ENCODE results near the gene LAG3. TPM values are rescaled to one million over a fixed set of nuclear protein-coding genes. Genes with fewer than 3 reads are reported as not detected.

Gene LAG3
- total and polyA plus RNA-seq, 10 of the 15 experiments (the other 5 are each of a cell fraction or from before 2014, with no cell fraction given) = 0.52 to 4.2 (median 1.0) TPM; not detected in 1

DNA sequence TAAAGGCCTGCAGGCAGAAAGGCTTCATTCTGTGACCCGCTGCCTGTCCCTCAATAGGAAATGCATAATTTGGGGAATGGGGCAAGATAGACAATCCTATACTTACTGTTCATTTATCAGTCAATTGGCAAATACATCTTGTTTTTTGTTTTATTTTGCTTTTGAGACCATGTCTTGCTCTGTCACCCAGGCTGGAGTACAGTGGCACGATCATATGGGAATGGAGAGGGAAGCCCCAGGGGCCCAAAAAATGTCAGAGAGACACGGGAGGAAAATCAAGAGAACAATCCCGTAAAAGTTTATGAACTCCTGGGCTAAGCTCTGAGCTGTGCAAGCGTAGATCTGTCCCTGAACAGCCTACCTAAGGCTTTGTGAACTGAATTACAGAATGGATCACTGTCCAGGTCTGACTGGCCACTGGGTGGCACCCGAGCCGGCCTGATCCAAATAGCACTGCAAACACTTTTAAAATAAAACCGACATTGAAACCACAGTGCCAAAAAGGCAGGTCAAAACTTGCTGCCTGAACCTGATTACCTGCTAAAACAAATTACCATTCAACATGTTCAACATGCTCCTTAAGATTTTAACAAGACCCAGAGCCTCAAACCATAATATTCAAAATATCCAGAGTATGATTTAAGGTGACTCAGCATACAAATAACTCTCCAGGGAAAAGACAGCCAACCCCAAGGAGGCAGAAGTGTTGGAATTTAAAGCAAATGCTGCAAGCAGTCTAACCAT lies 36.7 kb upstream of the LAG3 start:
- peak overlapping the region; percentile 19; the same call in 1 of the 2 replicates for H3K4me2 ChIP-seq (ENCODE audit: control insufficient read depth, insufficient read depth)
- DNase-seq (ENCODE audit: low read depth, low spot score) = no peak
- no TSS peak for BruUV-seq (replicated peaks)
- POLR2A ChIA-PET = interaction anchor here (2.1 kb wide), 1 partner anchor 17 kb away, joined by 6 read pairs; the partner anchor contains the start of gene MLF2
- H3K4me1 ChIP-seq (ENCODE audit: control insufficient read depth, insufficient read depth, low read length) = peaks cover 5% of the 10 kb centered on the region; the same call in 1 of the 2 replicates
- peak; percentile 80 for FAIRE-seq
- peak; percentile 91 for ATAC-seq
- no peak overlapping the region for H2AFZ ChIP-seq (ENCODE audit: control insufficient read depth, low read depth, low read length)
- H3K79me2 ChIP-seq (ENCODE audit: control insufficient read depth, insufficient read depth, low read length) = no peaks in the 10 kb centered on the region
- 60% methylated on average over 8 of the region's 8 CpGs for WGBS (ENCODE audit: insufficient coverage, insufficient replicate concordance, low lambda C conversion rate, missing lambda C conversion rate)
- CTCF ChIA-PET = interaction anchor here (1.3 to 4.7 kb wide), 7 partner anchors 12 to 99 kb away, joined by 3 to 23 read pairs (median 5); partner anchors contain the start of genes COPS7A and MLF2
- in situ Hi-C loops (cut with MboI) (no loop called here), intact Hi-C loops (cut with micrococcal nuclease; ENCODE audit: unreplicated experiment) (loop anchor here (5.0 kb wide), 2 partner anchors 42 to 92 kb away; partner anchors contain the start of gene P3H3)
- 0 out of 2 replicates have a peak overlapping the region, but pooled peaks have one; percentile 60 for H3K27ac ChIP-seq (ENCODE audit: control insufficient read depth, insufficient read depth)
- no peak overlapping the region for H3K4me3 ChIP-seq
- no peak overlapping the region for H3K9ac ChIP-seq (ENCODE audit: control insufficient read depth, insufficient read depth, low read length)
- no peaks in the 10 kb centered on the region for H3K9me3 ChIP-seq (replicated peaks; ENCODE audit: control insufficient read depth, insufficient read depth, low read length)
- SMC1A ChIA-PET (ENCODE audit: uncharacterized antibody, unreplicated experiment) = interaction anchor here (0.5 to 1.4 kb wide), 5 partner anchors 10 to 302 kb away, joined by 3 to 5 read pairs (median 3); partner anchors contain the start of genes MLF2 and P3H3
- RAD21 ChIA-PET (ENCODE audit: unreplicated experiment) = interaction anchor here (1.2 to 2.1 kb wide), 3 partner anchors 17 to 31 kb away, joined by 4 to 7 read pairs (median 6); partner anchors contain the start of genes MLF2 and PTMS
- H3K27me3 ChIP-seq (replicated peaks in 1 of 2; ENCODE audit: control insufficient read depth in 2 of 2, insufficient read depth in 2 of 2, low read length in 1 of 2) = no peaks in the 10 kb centered on the region
- H4K20me1 ChIP-seq (ENCODE audit: control insufficient read depth, insufficient read depth) = no peaks in the 10 kb centered on the region
- TF ChIP-seq RUNX3 (IDR thresholded peaks at IDR 0.05; ENCODE audit: low read length) = peak; percentile 74
- no peak for TF ChIP-seq SRF (IDR thresholded peaks at IDR 0.05; ENCODE audit: low read depth in 2 of 2, low read length in 2 of 2)
- no peak for TF ChIP-seq CHD2 (IDR thresholded peaks at IDR 0.05; ENCODE audit: borderline replicate concordance, low read depth, low read length)
- TF ChIP-seq CTCF (IDR thresholded peaks at IDR 0.05 in 2 of 3, conservative IDR thresholded peaks at IDR 0.05 in 1 of 3; ENCODE audit: control insufficient read depth in 2 of 3, extremely low read depth in 1 of 3, insufficient read depth in 1 of 3, low read depth in 3 of 3, low read length in 3 of 3) = peak; percentile 59 to 64 (median 61)
- TF ChIP-seq SMC3 (IDR thresholded peaks at IDR 0.05; ENCODE audit: borderline replicate concordance, low read length) = peak; percentile 75
- TF ChIP-seq, protein P1, sequence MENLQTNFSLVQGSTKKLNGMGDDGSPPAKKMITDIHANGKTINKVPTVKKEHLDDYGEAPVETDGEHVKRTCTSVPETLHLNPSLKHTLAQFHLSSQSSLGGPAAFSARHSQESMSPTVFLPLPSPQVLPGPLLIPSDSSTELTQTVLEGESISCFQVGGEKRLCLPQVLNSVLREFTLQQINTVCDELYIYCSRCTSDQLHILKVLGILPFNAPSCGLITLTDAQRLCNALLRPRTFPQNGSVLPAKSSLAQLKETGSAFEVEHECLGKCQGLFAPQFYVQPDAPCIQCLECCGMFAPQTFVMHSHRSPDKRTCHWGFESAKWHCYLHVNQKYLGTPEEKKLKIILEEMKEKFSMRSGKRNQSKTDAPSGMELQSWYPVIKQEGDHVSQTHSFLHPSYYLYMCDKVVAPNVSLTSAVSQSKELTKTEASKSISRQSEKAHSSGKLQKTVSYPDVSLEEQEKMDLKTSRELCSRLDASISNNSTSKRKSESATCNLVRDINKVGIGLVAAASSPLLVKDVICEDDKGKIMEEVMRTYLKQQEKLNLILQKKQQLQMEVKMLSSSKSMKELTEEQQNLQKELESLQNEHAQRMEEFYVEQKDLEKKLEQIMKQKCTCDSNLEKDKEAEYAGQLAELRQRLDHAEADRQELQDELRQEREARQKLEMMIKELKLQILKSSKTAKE (IDR thresholded peaks at IDR 0.05; ENCODE audit: low read depth, poor library complexity, severe bottlenecking) = peak; percentile 62
- TF ChIP-seq CHD1 (IDR thresholded peaks at IDR 0.05; ENCODE audit: low read depth, low read length) = 0 out of 2 replicates have a peak, but pooled peaks have one; percentile 50
- TF ChIP-seq GATAD2B (conservative IDR thresholded peaks at IDR 0.05; ENCODE audit: low read depth) = no peak
- peak; percentile 67 for TF ChIP-seq RAD21 (IDR thresholded peaks at IDR 0.05; ENCODE audit: insufficient read depth, low read depth, low read length)
- H3K36me3 ChIP-seq (ENCODE audit: control insufficient read depth in 2 of 2, insufficient read depth in 2 of 2, low read length in 1 of 2) = no peaks in the 10 kb centered on the region; a peak in 2 of 4 replicates

Data from GM12878 (cell line).